HepG2 (cell line): ENCODE results near the gene MED23. TPM values are rescaled to one million over a fixed set of nuclear protein-coding genes. Genes with fewer than 3 reads are reported as not detected.

Experiments used
- DPF2 ChIP-seq: sonication (generic); formaldehyde crosslinking; IDR thresholded peaks from 2 replicates; pipeline ENCODE4 v1.4.0; 2020; ENCODE audit warnings: mild to moderate bottlenecking, low read depth, missing genetic modification reagents, borderline replicate concordance
- GABPA ChIP-seq, 2 experiments: IDR thresholded peaks; 2 replicates each; pipeline ENCODE4 v1.6.1; 2011 to 2016; ENCODE audit warnings: low read depth in 2 of 2, low read length in 1 of 2, missing biosample characterization in 1 of 2, missing genetic modification characterization in 1 of 2
- GABPB1 ChIP-seq: IDR thresholded peaks from 2 replicates; pipeline ENCODE4 v1.6.1; 2016; ENCODE audit warnings: mild to moderate bottlenecking, missing genetic modification reagents, moderate library complexity, missing compliant biosample characterization
- HMGXB3 ChIP-seq: sonication (generic); formaldehyde crosslinking; IDR thresholded peaks from 2 replicates; pipeline ENCODE4 v1.4.0; 2020; ENCODE audit warnings: missing genetic modification reagents, borderline replicate concordance
- KLF11 ChIP-seq: IDR thresholded peaks from 2 replicates; pipeline ENCODE4 v1.6.1; 2016; ENCODE audit warnings: missing compliant biosample characterization
- POLR2A ChIP-seq, 2 experiments: IDR thresholded peaks; 2 replicates each; pipeline ENCODE4 v1.6.1; 2011; ENCODE audit warnings: low read depth in 2 of 2, low read length in 2 of 2, mild to moderate bottlenecking in 1 of 2, moderate library complexity in 1 of 2; ENCODE audit not compliant: insufficient read depth in 1 of 2
- SMARCE1 ChIP-seq: fragments of 450-650 bp; IDR thresholded peaks from 2 replicates; pipeline ENCODE4 v1.6.1; 2017; ENCODE audit warnings: borderline replicate concordance
- SP1 ChIP-seq, 2 experiments: fragments of 450-650 bp in 1 of 2; sonication (generic) in 1 of 2; formaldehyde crosslinking in 1 of 2; IDR thresholded peaks; 2 replicates each; pipeline versions ENCODE4 v1.4.0 to v1.6.1; 2016 to 2020; ENCODE audit warnings: missing genetic modification reagents in 1 of 2
- TAF15 ChIP-seq: fragments of 200-400 bp; formaldehyde crosslinking; IDR thresholded peaks from one replicate; pipeline ENCODE4 v1.6.1; 2018; ENCODE audit warnings: mild to moderate bottlenecking, low read depth, low read length; ENCODE audit not compliant: poor library complexity, severe bottlenecking
- ZMYM2 ChIP-seq: sonication (generic); formaldehyde crosslinking; IDR thresholded peaks from 2 replicates; pipeline ENCODE4 v1.8.0; 2022; ENCODE audit warnings: mild to moderate bottlenecking, missing genetic modification reagents
- ZNF543 ChIP-seq: sonication (generic); formaldehyde crosslinking; IDR thresholded peaks from 2 replicates; pipeline ENCODE4 v1.4.0; 2020; ENCODE audit warnings: mild to moderate bottlenecking, missing genetic modification reagents
- ZSCAN20 ChIP-seq: sonication (generic); formaldehyde crosslinking; IDR thresholded peaks from 2 replicates; pipeline ENCODE4 v1.4.0; 2020; ENCODE audit warnings: missing genetic modification reagents, mild to moderate bottlenecking, borderline replicate concordance
- polyA plus RNA-seq, 8 experiments: library from polyadenylated mRNA; depleted of rRNA in 3 of 8; stranded (reverse) in 7 of 8; unstranded in 1 of 8; fragments of >200 nt; fragmentation: Illumina TruSeq in 4 of 8; extraction: Trizol in 4 of 8; gene quantifications; 2 replicates each; pipeline versions ENCODE4 v1.2.1 to v1.2.3, GENCODE V29; 2011 to 2016; ENCODE audit warnings: low read depth in 4 of 8, missing spikeins in 1 of 8, mixed read lengths in 1 of 8; ENCODE audit not compliant: insufficient read depth in 1 of 8
- total RNA-seq, 5 experiments: library from RNA; depleted of rRNA; stranded (reverse); fragments of >200 nt; fragmentation: Illumina TruSeq; extraction: Trizol; gene quantifications; 2 replicates each; pipeline ENCODE4 v1.2.3, GENCODE V29; 2016; ENCODE audit warnings: low read depth in 1 of 5
- TF ChIP-seq, protein P1 (sequence below): fragments of 450-650 bp; IDR thresholded peaks from 2 replicates; pipeline ENCODE4 v1.6.1; 2017

MED23 gene
- total and polyA plus RNA-seq, 2 of the 13 experiments (the other 11 are each of a cell fraction or from before 2014, with no cell fraction given): 34.9 to 50.5 TPM

DNA sequence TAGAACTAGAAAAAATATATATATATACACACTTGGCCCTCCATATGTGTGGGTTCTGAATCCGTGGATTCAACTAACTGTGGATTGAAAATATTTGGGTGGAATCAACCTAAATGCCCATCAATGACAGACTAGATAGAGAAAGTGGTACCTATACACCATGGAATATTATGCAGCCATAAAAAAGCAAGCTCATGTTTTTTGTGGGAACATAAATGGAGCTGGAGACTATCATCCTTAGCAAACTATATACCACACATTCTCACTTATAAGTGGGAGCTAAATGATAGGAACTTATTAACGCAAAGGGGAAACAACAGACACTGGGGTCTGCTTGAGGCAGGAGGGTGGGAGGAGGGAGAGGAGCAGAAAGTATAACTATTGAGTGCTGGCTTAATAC is 45.1 kb upstream of the MED23 start (continued):
- TF ChIP-seq HMGXB3 (CRISPR knock-in tag): no peak
- no peak for TF ChIP-seq ZMYM2 (CRISPR knock-in tag)
- TF ChIP-seq POLR2A (IDR thresholded peaks at IDR 0.05; ENCODE audit: insufficient read depth in 1 of 2, low read depth in 2 of 2, low read length in 2 of 2): no peak
- TF ChIP-seq ZNF543 (CRISPR knock-in tag): no peak
- TF ChIP-seq TAF15: no peak
- no peak for TF ChIP-seq SP1 (IDR thresholded peaks at IDR 0.05)
- TF ChIP-seq SP1 (CRISPR knock-in tag; IDR thresholded peaks at IDR 0.05): no peak
- TF ChIP-seq DPF2 (CRISPR knock-in tag): no peak
- TF ChIP-seq SMARCE1: no peak
- TF ChIP-seq KLF11 (CRISPR knock-in tag): no peak
- no peak for TF ChIP-seq GABPA (IDR thresholded peaks at IDR 0.05; ENCODE audit: low read depth, low read length)
- TF ChIP-seq GABPA (CRISPR knock-in tag; IDR thresholded peaks at IDR 0.05; ENCODE audit: low read depth): no peak
- TF ChIP-seq, protein P1, sequence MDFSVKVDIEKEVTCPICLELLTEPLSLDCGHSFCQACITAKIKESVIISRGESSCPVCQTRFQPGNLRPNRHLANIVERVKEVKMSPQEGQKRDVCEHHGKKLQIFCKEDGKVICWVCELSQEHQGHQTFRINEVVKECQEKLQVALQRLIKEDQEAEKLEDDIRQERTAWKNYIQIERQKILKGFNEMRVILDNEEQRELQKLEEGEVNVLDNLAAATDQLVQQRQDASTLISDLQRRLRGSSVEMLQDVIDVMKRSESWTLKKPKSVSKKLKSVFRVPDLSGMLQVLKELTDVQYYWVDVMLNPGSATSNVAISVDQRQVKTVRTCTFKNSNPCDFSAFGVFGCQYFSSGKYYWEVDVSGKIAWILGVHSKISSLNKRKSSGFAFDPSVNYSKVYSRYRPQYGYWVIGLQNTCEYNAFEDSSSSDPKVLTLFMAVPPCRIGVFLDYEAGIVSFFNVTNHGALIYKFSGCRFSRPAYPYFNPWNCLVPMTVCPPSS: no peak
- TF ChIP-seq GABPB1 (CRISPR knock-in tag): no peak
- TF ChIP-seq ZSCAN20 (CRISPR knock-in tag): no peak
